HEK293 (cell line): Measurements from ENCODE around the gene PGM2.

Source experiments
- CTCF ChIA-PET: fragments of 350-600 bp; formaldehyde crosslinking; extraction: SDS; loops from one replicate; lab custom pipeline; 2021; ENCODE audit warnings: antibody characterized with exemption; lab: Yijun Ruan, JAX
- POLR2A ChIA-PET: fragments of 300-600 bp; formaldehyde crosslinking; extraction: SDS; loops from one replicate; lab custom pipeline; 2020; ENCODE audit warnings: antibody characterized with exemption, inconsistent platforms; lab: Yijun Ruan, JAX
- H3K27ac ChIP-seq: fragments of 200-500 bp; sonication (Bioruptor generic); 2 replicates; pipeline ENCODE4 v1.5.1; 2014; ENCODE audit warnings: low read depth, low read length, control low read depth, inconsistent platforms; ENCODE audit errors: extremely low read depth
- H3K36me3 ChIP-seq, 2 experiments: fragments of 200-500 bp in 1 of 2; sonication (Bioruptor generic) in 1 of 2; 1 replicate in 1 of 2; 2 replicates in 1 of 2; pipeline ENCODE4 v1.5.1; 2014 to 2017; ENCODE audit warnings: inconsistent platforms in 2 of 2, low read length in 2 of 2; ENCODE audit not compliant: control insufficient read depth in 2 of 2, insufficient read depth in 1 of 2
- H3K4me1 ChIP-seq: fragments of 200-500 bp; sonication (Bioruptor generic); 2 replicates; pipeline ENCODE4 v1.5.1; 2014; ENCODE audit warnings: mild to moderate bottlenecking, low read length, inconsistent platforms; ENCODE audit not compliant: control insufficient read depth, insufficient read depth
- H3K4me3 ChIP-seq: 2 replicates; pipeline ENCODE4 v1.5.1; 2011; ENCODE audit warnings: low read depth, mild to moderate bottlenecking, control low read depth, low read length, moderate library complexity
- H3K9me3 ChIP-seq: fragments of 200-500 bp; sonication (Bioruptor generic); 2 replicates; pipeline ENCODE4 v1.5.1; 2014; ENCODE audit warnings: low read depth, low read length, inconsistent platforms; ENCODE audit not compliant: control insufficient read depth, insufficient read depth
- KLF16 ChIP-seq: fragments of 450-650 bp; formaldehyde crosslinking; IDR thresholded peaks from 2 replicates; pipeline ENCODE4 v1.5.1; 2017; ENCODE audit warnings: missing biosample characterization, missing genetic modification characterization
- KLF9 ChIP-seq: fragments of 450-650 bp; formaldehyde crosslinking; IDR thresholded peaks from 2 replicates; pipeline ENCODE4 v1.5.1; 2016; ENCODE audit warnings: missing biosample characterization, missing genetic modification characterization, low read depth
- MZF1 ChIP-seq: fragments of 450-650 bp; formaldehyde crosslinking; IDR thresholded peaks from 2 replicates; pipeline ENCODE4 v1.5.1; 2017; ENCODE audit warnings: missing biosample characterization, missing genetic modification characterization, borderline replicate concordance
- TCF7L2 ChIP-seq: IDR thresholded peaks from 2 replicates; pipeline ENCODE4 v1.6.1; 2011; ENCODE audit warnings: low read depth, mild to moderate bottlenecking, inconsistent platforms, low read length, moderate library complexity, borderline replicate concordance
- ZFP69B ChIP-seq: fragments of 450-650 bp; formaldehyde crosslinking; IDR thresholded peaks from 2 replicates; pipeline ENCODE4 v1.5.1; 2016; ENCODE audit warnings: missing biosample characterization, missing genetic modification characterization
- ZIC2 ChIP-seq: fragments of 450-650 bp; formaldehyde crosslinking; IDR thresholded peaks from 2 replicates; pipeline ENCODE4 v1.5.1; 2016; ENCODE audit warnings: missing biosample characterization, missing genetic modification characterization
- ZNF132 ChIP-seq: fragments of 450-650 bp; formaldehyde crosslinking; IDR thresholded peaks from 2 replicates; pipeline ENCODE4 v1.5.1; 2017; ENCODE audit warnings: missing biosample characterization, missing genetic modification characterization, borderline replicate concordance
- ZNF169 ChIP-seq: fragments of 450-650 bp; formaldehyde crosslinking; IDR thresholded peaks from 2 replicates; pipeline ENCODE4 v1.5.1; 2016; ENCODE audit warnings: missing biosample characterization, missing genetic modification characterization
- ZNF19 ChIP-seq: fragments of 450-650 bp; formaldehyde crosslinking; IDR thresholded peaks from 2 replicates; pipeline ENCODE4; 2016; ENCODE audit warnings: missing biosample characterization, missing genetic modification characterization, low read depth
- ZNF2 ChIP-seq: fragments of 450-650 bp; formaldehyde crosslinking; IDR thresholded peaks from 2 replicates; pipeline ENCODE4 v1.5.1; 2016; ENCODE audit warnings: missing biosample characterization, missing genetic modification characterization
- ZNF24 ChIP-seq: fragments of 450-650 bp; formaldehyde crosslinking; IDR thresholded peaks from 2 replicates; pipeline ENCODE4 v1.5.1; 2016; ENCODE audit warnings: missing biosample characterization, missing genetic modification characterization
- ZNF274 ChIP-seq, 2 experiments: fragments of 200-500 bp in 1 of 2; fragments of 450-650 bp in 1 of 2; sonication (Bioruptor generic) in 1 of 2; formaldehyde crosslinking in 1 of 2; IDR thresholded peaks; 2 replicates each; pipeline versions ENCODE4 v1.5.1 to v1.6.1; 2014 to 2016; ENCODE audit warnings: borderline replicate concordance in 1 of 2, inconsistent platforms in 1 of 2, low read length in 1 of 2, missing biosample characterization in 1 of 2, missing genetic modification characterization in 1 of 2
- ZNF585B ChIP-seq: fragments of 450-650 bp; formaldehyde crosslinking; IDR thresholded peaks from 2 replicates; pipeline ENCODE4 v1.5.1; 2016; ENCODE audit warnings: missing biosample characterization, missing genetic modification characterization
- ZNF623 ChIP-seq: fragments of 450-650 bp; formaldehyde crosslinking; IDR thresholded peaks from 2 replicates; pipeline ENCODE4 v1.5.1; 2016; ENCODE audit warnings: missing biosample characterization, missing genetic modification characterization
- ZNF701 ChIP-seq: fragments of 450-650 bp; formaldehyde crosslinking; IDR thresholded peaks from 2 replicates; pipeline ENCODE4 v1.5.1; 2016; ENCODE audit warnings: missing biosample characterization, missing genetic modification characterization
- ZNF707 ChIP-seq: fragments of 450-650 bp; formaldehyde crosslinking; IDR thresholded peaks from 2 replicates; pipeline ENCODE4 v1.5.1; 2016; ENCODE audit warnings: missing biosample characterization, missing genetic modification characterization
- ZNF747 ChIP-seq: fragments of 450-650 bp; formaldehyde crosslinking; IDR thresholded peaks from 2 replicates; pipeline ENCODE4 v1.5.1; 2016; ENCODE audit warnings: missing biosample characterization, missing genetic modification characterization
- ZNF768 ChIP-seq: fragments of 450-650 bp; formaldehyde crosslinking; IDR thresholded peaks from 2 replicates; pipeline ENCODE4 v1.5.1; 2018; ENCODE audit warnings: missing biosample characterization, mild to moderate bottlenecking, missing genetic modification characterization
- ZNF843 ChIP-seq: fragments of 450-650 bp; formaldehyde crosslinking; IDR thresholded peaks from 2 replicates; pipeline ENCODE4 v1.5.1; 2016; ENCODE audit warnings: missing biosample characterization, missing genetic modification characterization
- ZSCAN16 ChIP-seq: fragments of 450-650 bp; formaldehyde crosslinking; IDR thresholded peaks from 2 replicates; pipeline ENCODE4 v1.5.1; 2016; ENCODE audit warnings: missing biosample characterization, missing genetic modification characterization
- ZXDB ChIP-seq: fragments of 450-650 bp; formaldehyde crosslinking; IDR thresholded peaks from 2 replicates; pipeline ENCODE4 v1.5.1; 2016; ENCODE audit warnings: missing biosample characterization, missing genetic modification characterization
- TF ChIP-seq, protein P1 (sequence below): fragments of 450-650 bp; formaldehyde crosslinking; IDR thresholded peaks from 2 replicates; pipeline ENCODE4 v1.5.1; 2016; ENCODE audit warnings: missing biosample characterization, missing genetic modification characterization, low read depth
- TF ChIP-seq, protein P2 (sequence below): fragments of 450-650 bp; formaldehyde crosslinking; IDR thresholded peaks from 2 replicates; pipeline ENCODE4 v1.5.1; 2017; ENCODE audit warnings: missing biosample characterization, missing genetic modification characterization
- TF ChIP-seq, protein P3 (sequence below): fragments of 450-650 bp; formaldehyde crosslinking; IDR thresholded peaks from 2 replicates; pipeline ENCODE4 v1.5.0; 2017; ENCODE audit warnings: missing biosample characterization, missing genetic modification characterization, borderline replicate concordance
- TF ChIP-seq, protein P4 (sequence below): fragments of 450-650 bp; formaldehyde crosslinking; conservative IDR thresholded peaks from 2 replicates; pipeline ENCODE4 v1.5.1; 2016; ENCODE audit warnings: low read depth, missing biosample characterization, missing genetic modification characterization
- TF ChIP-seq, protein P5 (sequence below): fragments of 450-650 bp; formaldehyde crosslinking; IDR thresholded peaks from 2 replicates; pipeline ENCODE4 v1.5.1; 2016; ENCODE audit warnings: missing biosample characterization, missing genetic modification characterization

PGM2 gene

DNA sequence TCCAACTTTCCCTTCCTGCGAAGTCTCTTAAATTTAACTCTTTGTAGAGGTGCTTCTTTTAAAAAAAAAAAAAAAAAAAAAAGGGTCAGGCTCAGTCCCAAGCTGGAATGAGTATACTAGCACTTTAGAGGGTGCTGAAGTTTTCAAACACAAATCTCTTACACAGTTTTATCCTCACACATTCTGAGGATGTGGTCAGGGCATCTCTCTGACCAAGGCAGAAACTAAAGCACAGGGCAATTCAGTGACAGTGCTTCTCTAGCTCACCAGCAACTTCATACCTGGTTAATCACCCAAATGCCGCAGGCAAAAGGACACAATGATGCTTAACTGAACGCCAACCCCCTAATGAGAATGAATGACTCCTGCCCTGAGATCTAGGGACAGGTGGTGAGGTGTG lies 9.8 kb upstream of the PGM2 start (continued):
- TF ChIP-seq, protein P1, sequence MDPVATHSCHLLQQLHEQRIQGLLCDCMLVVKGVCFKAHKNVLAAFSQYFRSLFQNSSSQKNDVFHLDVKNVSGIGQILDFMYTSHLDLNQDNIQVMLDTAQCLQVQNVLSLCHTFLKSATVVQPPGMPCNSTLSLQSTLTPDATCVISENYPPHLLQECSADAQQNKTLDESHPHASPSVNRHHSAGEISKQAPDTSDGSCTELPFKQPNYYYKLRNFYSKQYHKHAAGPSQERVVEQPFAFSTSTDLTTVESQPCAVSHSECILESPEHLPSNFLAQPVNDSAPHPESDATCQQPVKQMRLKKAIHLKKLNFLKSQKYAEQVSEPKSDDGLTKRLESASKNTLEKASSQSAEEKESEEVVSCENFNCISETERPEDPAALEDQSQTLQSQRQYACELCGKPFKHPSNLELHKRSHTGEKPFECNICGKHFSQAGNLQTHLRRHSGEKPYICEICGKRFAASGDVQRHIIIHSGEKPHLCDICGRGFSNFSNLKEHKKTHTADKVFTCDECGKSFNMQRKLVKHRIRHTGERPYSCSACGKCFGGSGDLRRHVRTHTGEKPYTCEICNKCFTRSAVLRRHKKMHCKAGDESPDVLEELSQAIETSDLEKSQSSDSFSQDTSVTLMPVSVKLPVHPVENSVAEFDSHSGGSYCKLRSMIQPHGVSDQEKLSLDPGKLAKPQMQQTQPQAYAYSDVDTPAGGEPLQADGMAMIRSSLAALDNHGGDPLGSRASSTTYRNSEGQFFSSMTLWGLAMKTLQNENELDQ: no peak
- TF ChIP-seq ZNF768 (tag by site-specific recombination) (no peak), ZNF274 (IDR thresholded peaks at IDR 0.05; ENCODE audit: low read length) (no peak), ZNF274 (tag by site-specific recombination; IDR thresholded peaks at IDR 0.05; ENCODE audit: borderline replicate concordance) (no peak), ZNF843 (tag by site-specific recombination) (no peak), ZNF707 (tag by site-specific recombination) (no peak), ZXDB (tag by site-specific recombination) (no peak), ZNF132 (tag by site-specific recombination) (no peak), ZNF623 (tag by site-specific recombination) (no peak), ZSCAN16 (tag by site-specific recombination) (no peak), ZIC2 (tag by site-specific recombination) (no peak)
- TF ChIP-seq, protein P2, sequence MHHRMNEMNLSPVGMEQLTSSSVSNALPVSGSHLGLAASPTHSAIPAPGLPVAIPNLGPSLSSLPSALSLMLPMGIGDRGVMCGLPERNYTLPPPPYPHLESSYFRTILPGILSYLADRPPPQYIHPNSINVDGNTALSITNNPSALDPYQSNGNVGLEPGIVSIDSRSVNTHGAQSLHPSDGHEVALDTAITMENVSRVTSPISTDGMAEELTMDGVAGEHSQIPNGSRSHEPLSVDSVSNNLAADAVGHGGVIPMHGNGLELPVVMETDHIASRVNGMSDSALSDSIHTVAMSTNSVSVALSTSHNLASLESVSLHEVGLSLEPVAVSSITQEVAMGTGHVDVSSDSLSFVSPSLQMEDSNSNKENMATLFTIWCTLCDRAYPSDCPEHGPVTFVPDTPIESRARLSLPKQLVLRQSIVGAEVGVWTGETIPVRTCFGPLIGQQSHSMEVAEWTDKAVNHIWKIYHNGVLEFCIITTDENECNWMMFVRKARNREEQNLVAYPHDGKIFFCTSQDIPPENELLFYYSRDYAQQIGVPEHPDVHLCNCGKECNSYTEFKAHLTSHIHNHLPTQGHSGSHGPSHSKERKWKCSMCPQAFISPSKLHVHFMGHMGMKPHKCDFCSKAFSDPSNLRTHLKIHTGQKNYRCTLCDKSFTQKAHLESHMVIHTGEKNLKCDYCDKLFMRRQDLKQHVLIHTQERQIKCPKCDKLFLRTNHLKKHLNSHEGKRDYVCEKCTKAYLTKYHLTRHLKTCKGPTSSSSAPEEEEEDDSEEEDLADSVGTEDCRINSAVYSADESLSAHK (tag by site-specific recombination): no peak
- TF ChIP-seq, protein P3, sequence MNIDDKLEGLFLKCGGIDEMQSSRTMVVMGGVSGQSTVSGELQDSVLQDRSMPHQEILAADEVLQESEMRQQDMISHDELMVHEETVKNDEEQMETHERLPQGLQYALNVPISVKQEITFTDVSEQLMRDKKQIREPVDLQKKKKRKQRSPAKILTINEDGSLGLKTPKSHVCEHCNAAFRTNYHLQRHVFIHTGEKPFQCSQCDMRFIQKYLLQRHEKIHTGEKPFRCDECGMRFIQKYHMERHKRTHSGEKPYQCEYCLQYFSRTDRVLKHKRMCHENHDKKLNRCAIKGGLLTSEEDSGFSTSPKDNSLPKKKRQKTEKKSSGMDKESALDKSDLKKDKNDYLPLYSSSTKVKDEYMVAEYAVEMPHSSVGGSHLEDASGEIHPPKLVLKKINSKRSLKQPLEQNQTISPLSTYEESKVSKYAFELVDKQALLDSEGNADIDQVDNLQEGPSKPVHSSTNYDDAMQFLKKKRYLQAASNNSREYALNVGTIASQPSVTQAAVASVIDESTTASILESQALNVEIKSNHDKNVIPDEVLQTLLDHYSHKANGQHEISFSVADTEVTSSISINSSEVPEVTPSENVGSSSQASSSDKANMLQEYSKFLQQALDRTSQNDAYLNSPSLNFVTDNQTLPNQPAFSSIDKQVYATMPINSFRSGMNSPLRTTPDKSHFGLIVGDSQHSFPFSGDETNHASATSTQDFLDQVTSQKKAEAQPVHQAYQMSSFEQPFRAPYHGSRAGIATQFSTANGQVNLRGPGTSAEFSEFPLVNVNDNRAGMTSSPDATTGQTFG: no peak

DNA sequence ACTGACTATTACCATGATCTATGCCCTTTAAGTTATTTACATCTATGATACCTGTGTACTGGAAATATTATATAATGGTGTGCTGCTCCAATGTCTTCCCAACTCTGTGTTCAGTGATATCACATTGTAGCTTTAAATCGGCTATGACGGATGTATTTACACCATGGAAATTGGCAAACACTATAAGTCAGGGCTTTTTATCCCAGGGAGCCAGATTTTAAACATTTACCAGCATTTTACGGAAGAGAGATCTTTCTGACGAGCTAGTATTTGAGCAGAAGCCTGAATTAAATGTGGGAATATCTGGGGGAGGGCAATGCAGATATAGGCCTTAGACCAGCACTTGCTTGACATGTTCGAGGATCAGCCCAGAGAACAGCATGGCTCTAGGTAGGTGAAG lies 7.7 kb upstream of the PGM2 start:
- H3K9me3 ChIP-seq: no peaks in the 10 kb centered on the region
- ChIA-PET POLR2A (no interaction called here), CTCF (interaction anchor here (0.6 kb wide), 1 partner anchor 13 kb away, joined by 3 read pairs; no protein-coding TSS in a partner anchor)
- H3K36me3 ChIP-seq: no peaks in the 10 kb centered on the region
- H3K4me3 ChIP-seq: no peak overlapping the region
- no peaks in the 10 kb centered on the region for H3K4me1 ChIP-seq
- no peak overlapping the region for H3K27ac ChIP-seq
- TF ChIP-seq KLF16 (tag by site-specific recombination) (no peak), ZFP69B (tag by site-specific recombination) (no peak), KLF9 (tag by site-specific recombination) (no peak), ZNF19 (tag by site-specific recombination) (no peak), TCF7L2 (no peak), ZNF169 (no peak), MZF1 (tag by site-specific recombination) (no peak), ZNF585B (tag by site-specific recombination) (no peak), ZNF24 (tag by site-specific recombination) (no peak), ZNF747 (tag by site-specific recombination) (no peak), ZSCAN16 (tag by site-specific recombination) (no peak), ZNF2 (tag by site-specific recombination) (no peak), ZNF701 (tag by site-specific recombination) (no peak)
- TF ChIP-seq, protein P4, sequence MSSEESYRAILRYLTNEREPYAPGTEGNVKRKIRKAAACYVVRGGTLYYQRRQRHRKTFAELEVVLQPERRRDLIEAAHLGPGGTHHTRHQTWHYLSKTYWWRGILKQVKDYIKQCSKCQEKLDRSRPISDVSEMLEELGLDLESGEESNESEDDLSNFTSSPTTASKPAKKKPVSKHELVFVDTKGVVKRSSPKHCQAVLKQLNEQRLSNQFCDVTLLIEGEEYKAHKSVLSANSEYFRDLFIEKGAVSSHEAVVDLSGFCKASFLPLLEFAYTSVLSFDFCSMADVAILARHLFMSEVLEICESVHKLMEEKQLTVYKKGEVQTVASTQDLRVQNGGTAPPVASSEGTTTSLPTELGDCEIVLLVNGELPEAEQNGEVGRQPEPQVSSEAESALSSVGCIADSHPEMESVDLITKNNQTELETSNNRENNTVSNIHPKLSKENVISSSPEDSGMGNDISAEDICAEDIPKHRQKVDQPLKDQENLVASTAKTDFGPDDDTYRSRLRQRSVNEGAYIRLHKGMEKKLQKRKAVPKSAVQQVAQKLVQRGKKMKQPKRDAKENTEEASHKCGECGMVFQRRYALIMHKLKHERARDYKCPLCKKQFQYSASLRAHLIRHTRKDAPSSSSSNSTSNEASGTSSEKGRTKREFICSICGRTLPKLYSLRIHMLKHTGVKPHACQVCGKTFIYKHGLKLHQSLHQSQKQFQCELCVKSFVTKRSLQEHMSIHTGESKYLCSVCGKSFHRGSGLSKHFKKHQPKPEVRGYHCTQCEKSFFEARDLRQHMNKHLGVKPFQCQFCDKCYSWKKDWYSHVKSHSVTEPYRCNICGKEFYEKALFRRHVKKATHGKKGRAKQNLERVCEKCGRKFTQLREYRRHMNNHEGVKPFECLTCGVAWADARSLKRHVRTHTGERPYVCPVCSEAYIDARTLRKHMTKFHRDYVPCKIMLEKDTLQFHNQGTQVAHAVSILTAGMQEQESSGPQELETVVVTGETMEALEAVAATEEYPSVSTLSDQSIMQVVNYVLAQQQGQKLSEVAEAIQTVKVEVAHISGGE (tag by site-specific recombination): no peak
- TF ChIP-seq, protein P5, sequence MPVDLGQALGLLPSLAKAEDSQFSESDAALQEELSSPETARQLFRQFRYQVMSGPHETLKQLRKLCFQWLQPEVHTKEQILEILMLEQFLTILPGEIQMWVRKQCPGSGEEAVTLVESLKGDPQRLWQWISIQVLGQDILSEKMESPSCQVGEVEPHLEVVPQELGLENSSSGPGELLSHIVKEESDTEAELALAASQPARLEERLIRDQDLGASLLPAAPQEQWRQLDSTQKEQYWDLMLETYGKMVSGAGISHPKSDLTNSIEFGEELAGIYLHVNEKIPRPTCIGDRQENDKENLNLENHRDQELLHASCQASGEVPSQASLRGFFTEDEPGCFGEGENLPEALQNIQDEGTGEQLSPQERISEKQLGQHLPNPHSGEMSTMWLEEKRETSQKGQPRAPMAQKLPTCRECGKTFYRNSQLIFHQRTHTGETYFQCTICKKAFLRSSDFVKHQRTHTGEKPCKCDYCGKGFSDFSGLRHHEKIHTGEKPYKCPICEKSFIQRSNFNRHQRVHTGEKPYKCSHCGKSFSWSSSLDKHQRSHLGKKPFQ: no peak
